ENCODE measurements around the gene PHACTR1.

DNA sequence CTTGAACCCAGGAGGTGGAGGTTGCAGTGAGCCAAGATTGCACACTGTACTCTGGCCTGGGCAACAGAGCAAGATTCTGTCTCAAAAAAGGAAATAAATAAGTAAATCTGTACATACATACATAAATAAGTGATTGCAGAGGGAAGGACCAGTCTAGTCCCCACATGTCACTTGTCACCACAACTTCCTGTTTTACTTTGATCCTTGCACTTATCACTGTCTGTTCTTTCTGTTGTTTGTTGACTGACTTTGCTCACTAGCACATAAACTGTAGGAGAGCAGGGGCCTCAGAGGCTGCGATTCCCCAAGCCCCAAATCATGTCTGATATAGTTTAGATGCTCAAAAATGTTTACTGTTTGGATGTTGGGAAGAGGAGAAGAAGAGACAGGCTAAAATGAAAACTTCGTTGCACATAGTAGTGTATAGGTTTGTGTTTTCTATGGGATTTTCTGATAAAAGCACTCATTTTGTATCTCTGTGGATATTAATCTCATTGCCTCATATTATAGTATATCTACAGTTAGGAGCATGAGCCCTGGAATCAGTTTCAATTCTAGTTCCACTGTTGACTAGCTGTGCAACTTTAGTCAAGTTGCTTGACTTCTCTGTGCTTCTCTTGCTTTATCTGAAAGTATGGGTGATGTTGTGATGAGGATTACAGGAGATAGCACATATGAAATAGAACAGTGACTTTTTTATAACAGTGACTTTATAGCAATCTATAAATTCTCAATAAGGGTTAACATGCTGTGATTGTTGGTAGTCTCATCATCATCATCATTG, 446.8 kb downstream of the PHACTR1 start:
- no peak for TF ChIP-seq POLR2A (IDR thresholded peaks at IDR 0.05; ENCODE audit: low read depth, low read length)
- TF ChIP-seq BHLHE40 (IDR thresholded peaks at IDR 0.05; ENCODE audit: low read depth, low read length), result no peak
- no peak for TF ChIP-seq SMC3 (IDR thresholded peaks at IDR 0.05; ENCODE audit: low read depth, low read length)
- TF ChIP-seq, protein P1, sequence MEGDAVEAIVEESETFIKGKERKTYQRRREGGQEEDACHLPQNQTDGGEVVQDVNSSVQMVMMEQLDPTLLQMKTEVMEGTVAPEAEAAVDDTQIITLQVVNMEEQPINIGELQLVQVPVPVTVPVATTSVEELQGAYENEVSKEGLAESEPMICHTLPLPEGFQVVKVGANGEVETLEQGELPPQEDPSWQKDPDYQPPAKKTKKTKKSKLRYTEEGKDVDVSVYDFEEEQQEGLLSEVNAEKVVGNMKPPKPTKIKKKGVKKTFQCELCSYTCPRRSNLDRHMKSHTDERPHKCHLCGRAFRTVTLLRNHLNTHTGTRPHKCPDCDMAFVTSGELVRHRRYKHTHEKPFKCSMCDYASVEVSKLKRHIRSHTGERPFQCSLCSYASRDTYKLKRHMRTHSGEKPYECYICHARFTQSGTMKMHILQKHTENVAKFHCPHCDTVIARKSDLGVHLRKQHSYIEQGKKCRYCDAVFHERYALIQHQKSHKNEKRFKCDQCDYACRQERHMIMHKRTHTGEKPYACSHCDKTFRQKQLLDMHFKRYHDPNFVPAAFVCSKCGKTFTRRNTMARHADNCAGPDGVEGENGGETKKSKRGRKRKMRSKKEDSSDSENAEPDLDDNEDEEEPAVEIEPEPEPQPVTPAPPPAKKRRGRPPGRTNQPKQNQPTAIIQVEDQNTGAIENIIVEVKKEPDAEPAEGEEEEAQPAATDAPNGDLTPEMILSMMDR (conservative IDR thresholded peaks at IDR 0.05; ENCODE audit: low read depth, low read length), result no peak
- no peak for TF ChIP-seq RAD21 (IDR thresholded peaks at IDR 0.05; ENCODE audit: low read length)
- TF ChIP-seq, protein P2, sequence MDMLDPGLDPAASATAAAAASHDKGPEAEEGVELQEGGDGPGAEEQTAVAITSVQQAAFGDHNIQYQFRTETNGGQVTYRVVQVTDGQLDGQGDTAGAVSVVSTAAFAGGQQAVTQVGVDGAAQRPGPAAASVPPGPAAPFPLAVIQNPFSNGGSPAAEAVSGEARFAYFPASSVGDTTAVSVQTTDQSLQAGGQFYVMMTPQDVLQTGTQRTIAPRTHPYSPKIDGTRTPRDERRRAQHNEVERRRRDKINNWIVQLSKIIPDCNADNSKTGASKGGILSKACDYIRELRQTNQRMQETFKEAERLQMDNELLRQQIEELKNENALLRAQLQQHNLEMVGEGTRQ (IDR thresholded peaks at IDR 0.05; ENCODE audit: low read depth, low read length), result no peak
- TF ChIP-seq MAZ (IDR thresholded peaks at IDR 0.05; ENCODE audit: borderline replicate concordance, low read depth, low read length), result no peak
- no peak for TF ChIP-seq MXI1 (IDR thresholded peaks at IDR 0.05; ENCODE audit: borderline replicate concordance, low read depth, low read length)
